H9 (cell line): ENCODE measurements around the gene RALGPS2. TPM values are rescaled to one million over a fixed set of nuclear protein-coding genes. Genes with fewer than 3 reads are reported as not detected.
A peak's percentile ranks its signal among the peaks of the same experiment; 100 is the strongest.

ENCODE experiments used
- DNase-seq: peaks from one replicate; pipeline ENCODE4 v3.0.0-alpha.2; 2017
- H2AFZ ChIP-seq: one replicate; pipeline ENCODE4 v1.6.1; 2013; ENCODE audit warnings: mild to moderate bottlenecking, low read length, control low read depth, moderate library complexity
- H2AK5ac ChIP-seq: 2 replicates; pipeline ENCODE4 v1.6.1; 2013; ENCODE audit warnings: low read length, control low read depth, mixed read lengths; ENCODE audit not compliant: insufficient read length
- H2BK120ac ChIP-seq: one replicate; pipeline ENCODE4 v1.6.1; 2013; ENCODE audit warnings: low read depth, mild to moderate bottlenecking, low read length, control low read depth, inconsistent platforms; ENCODE audit not compliant: poor library complexity, severe bottlenecking
- H2BK12ac ChIP-seq: 2 replicates; pipeline ENCODE4 v1.6.1; 2013; ENCODE audit warnings: low read length, control low read depth, mixed read lengths, low read depth; ENCODE audit not compliant: insufficient read length
- H2BK15ac ChIP-seq: 2 replicates; pipeline ENCODE4 v1.6.1; 2013; ENCODE audit warnings: low read depth, low read length, control low read depth
- H2BK20ac ChIP-seq: one replicate; pipeline ENCODE4 v1.6.1; 2013; ENCODE audit warnings: low read depth, mild to moderate bottlenecking, low read length, control low read depth, inconsistent platforms; ENCODE audit not compliant: poor library complexity, severe bottlenecking
- H2BK5ac ChIP-seq: 2 replicates; pipeline ENCODE4 v1.6.1; 2013; ENCODE audit warnings: low read length, control low read depth, mixed read lengths; ENCODE audit not compliant: insufficient read length
- H3K14ac ChIP-seq: 2 replicates; pipeline ENCODE4 v1.6.1; 2013; ENCODE audit warnings: low read length, control low read depth; ENCODE audit not compliant: insufficient read depth
- H3K18ac ChIP-seq: 2 replicates; pipeline ENCODE4 v1.6.1; 2013; ENCODE audit warnings: low read depth, mild to moderate bottlenecking, mixed read lengths, low read length, control low read depth; ENCODE audit not compliant: insufficient read length
- H3K23ac ChIP-seq: 2 replicates; pipeline ENCODE4 v1.6.1; 2013; ENCODE audit warnings: low read length, control low read depth, mixed read lengths, low read depth; ENCODE audit not compliant: insufficient read length
- H3K23me2 ChIP-seq: 2 replicates; pipeline ENCODE4 v1.6.1; 2013; ENCODE audit warnings: low read depth, mild to moderate bottlenecking, mixed read lengths, low read length, control low read depth; ENCODE audit not compliant: insufficient read length, poor library complexity, severe bottlenecking
- H3K27ac ChIP-seq: 2 replicates; pipeline ENCODE4 v1.5.1; 2013; ENCODE audit warnings: low read length, control low read depth, mixed read lengths, low read depth; ENCODE audit not compliant: insufficient read length
- H3K27me3 ChIP-seq: 2 replicates; pipeline ENCODE4 v1.6.1; 2013; ENCODE audit warnings: low read length, control low read depth, inconsistent platforms; ENCODE audit not compliant: insufficient read depth
- H3K4ac ChIP-seq: 2 replicates; pipeline ENCODE4 v1.6.1; 2013; ENCODE audit warnings: low read depth, mild to moderate bottlenecking, control low read depth, inconsistent platforms, low read length, moderate library complexity
- H3K4me1 ChIP-seq: 2 replicates; pipeline ENCODE4 v1.6.1; 2013; ENCODE audit warnings: low read length, control low read depth, inconsistent platforms; ENCODE audit not compliant: insufficient read depth
- H3K4me2 ChIP-seq: 2 replicates; pipeline ENCODE4 v1.6.1; 2013; ENCODE audit warnings: low read length, control low read depth, mixed read lengths; ENCODE audit not compliant: insufficient read length, insufficient read depth
- H3K56ac ChIP-seq: 2 replicates; pipeline ENCODE4 v1.6.1; 2013; ENCODE audit warnings: low read depth, mild to moderate bottlenecking, mixed read lengths, low read length, control low read depth; ENCODE audit not compliant: insufficient read length
- H3K79me1 ChIP-seq: 2 replicates; pipeline ENCODE4 v1.6.1; 2013; ENCODE audit warnings: low read depth, mild to moderate bottlenecking, moderate library complexity, low read length, control low read depth, inconsistent platforms; ENCODE audit not compliant: insufficient read depth, poor library complexity, severe bottlenecking
- H3K79me2 ChIP-seq: 2 replicates; pipeline ENCODE4 v1.6.1; 2013; ENCODE audit warnings: low read length, control low read depth, inconsistent platforms; ENCODE audit not compliant: insufficient read depth
- H3K9ac ChIP-seq: 2 replicates; pipeline ENCODE4 v1.6.1; 2013; ENCODE audit warnings: low read length, control low read depth, mixed read lengths; ENCODE audit not compliant: insufficient read length; ENCODE audit errors: extremely low read depth
- H3K9me3 ChIP-seq: one replicate; pipeline ENCODE4 v1.6.1; 2013; ENCODE audit warnings: low read depth, low read length, inconsistent platforms; ENCODE audit not compliant: control insufficient read depth
- H3T11ph ChIP-seq: one replicate; pipeline ENCODE4 v1.6.1; 2013; ENCODE audit warnings: mild to moderate bottlenecking, low read length, control low read depth, inconsistent platforms
- H4K20me1 ChIP-seq: one replicate; pipeline ENCODE4 v1.6.1; 2013; ENCODE audit not compliant: control insufficient read depth, insufficient read length, insufficient read depth
- H4K5ac ChIP-seq: 2 replicates; pipeline ENCODE4 v1.6.1; 2013; ENCODE audit warnings: low read depth, mild to moderate bottlenecking, mixed read lengths, low read length, control low read depth; ENCODE audit not compliant: insufficient read length
- H4K8ac ChIP-seq: replicated peaks from 2 replicates; pipeline ENCODE4 v1.6.1; 2013; ENCODE audit warnings: low read length, control low read depth, mixed read lengths, low read depth; ENCODE audit not compliant: insufficient read length
- H4K91ac ChIP-seq: 2 replicates; pipeline ENCODE4 v1.6.1; 2013; ENCODE audit warnings: low read depth, mild to moderate bottlenecking, moderate library complexity, mixed read lengths, low read length, control low read depth; ENCODE audit not compliant: insufficient read length
- H3K27ac Mint-ChIP-seq, 3 experiments: 2 replicates in 2 of 3; 3 replicates in 1 of 3; pipeline ENCODE4 v1.8.0; 2020 to 2021; ENCODE audit warnings: mixed read lengths in 3 of 3, mild to moderate bottlenecking in 1 of 3, moderate library complexity in 1 of 3
- H3K27me3 Mint-ChIP-seq: 2 replicates; pipeline ENCODE4 v1.8.0; 2021; ENCODE audit warnings: low read depth, mild to moderate bottlenecking, moderate library complexity, mixed read lengths
- H3K36me3 Mint-ChIP-seq, 3 experiments: 2 replicates in 2 of 3; 3 replicates in 1 of 3; pipeline ENCODE4 v1.8.0; 2020 to 2021; ENCODE audit warnings: low read depth in 3 of 3, mixed read lengths in 3 of 3; ENCODE audit not compliant: insufficient read depth in 1 of 3
- H3K4me1 Mint-ChIP-seq, 2 experiments: 2 replicates each; pipeline ENCODE4 v1.8.0; 2020; ENCODE audit warnings: mixed read lengths in 2 of 2
- H3K4me3 Mint-ChIP-seq, 2 experiments: 2 replicates in 1 of 2; 3 replicates in 1 of 2; pipeline ENCODE4 v1.8.0; 2020 to 2021; ENCODE audit warnings: mild to moderate bottlenecking in 2 of 2, mixed read lengths in 2 of 2, moderate library complexity in 1 of 2
- H3K9me3 Mint-ChIP-seq, 2 experiments: 2 replicates in 1 of 2; 3 replicates in 1 of 2; pipeline ENCODE4 v1.8.0; 2020; ENCODE audit warnings: mild to moderate bottlenecking in 2 of 2, mixed read lengths in 2 of 2, moderate library complexity in 1 of 2
- WGBS: extraction: QIAGEN DNeasy Blood & Tissue Kit; methylation state at CpG from one replicate; pipeline ENCODE4 v1.1.7; 2013; ENCODE audit warnings: missing lambda C conversion rate, low lambda C conversion rate, mixed read lengths; ENCODE audit not compliant: insufficient read length; ENCODE audit errors: extremely low coverage; 5-methylcytosine and 5-hydroxymethylcytosine counted together
- total RNA-seq: library from RNA; stranded (reverse); gene quantifications from 2 replicates; pipeline ENCODE4 v1.2.1, GENCODE V29; 2021
- TF ChIP-seq, protein P1 (sequence below): fragments of 200-600 bp; sonication (generic); conservative IDR thresholded peaks from 3 replicates; pipeline ENCODE4 v1.8.0; 2021; ENCODE audit warnings: antibody characterized with exemption, mild to moderate bottlenecking

The RALGPS2 gene
- total RNA-seq, 1 experiment from 2014 or later = 32.6 TPM

DNA sequence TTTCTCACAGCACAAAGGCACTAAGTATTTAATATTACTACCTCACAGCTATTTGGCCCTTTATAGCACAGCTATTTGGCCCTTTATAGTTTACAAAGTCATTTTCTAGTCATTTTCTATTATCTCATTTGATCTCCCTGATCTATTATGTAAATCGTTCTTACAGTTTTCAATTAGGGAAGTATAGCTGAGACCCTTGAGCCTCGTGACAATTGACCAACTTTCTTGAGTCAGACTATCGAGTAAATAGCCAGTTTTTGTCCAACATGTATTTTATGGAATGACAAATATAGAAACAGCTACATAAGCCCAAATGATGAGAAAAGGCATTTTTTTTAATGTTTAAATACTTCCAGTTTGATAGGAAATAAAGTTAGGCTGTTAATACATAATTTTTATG, 152.9 kb downstream of the RALGPS2 start:
- TF ChIP-seq, protein P1, sequence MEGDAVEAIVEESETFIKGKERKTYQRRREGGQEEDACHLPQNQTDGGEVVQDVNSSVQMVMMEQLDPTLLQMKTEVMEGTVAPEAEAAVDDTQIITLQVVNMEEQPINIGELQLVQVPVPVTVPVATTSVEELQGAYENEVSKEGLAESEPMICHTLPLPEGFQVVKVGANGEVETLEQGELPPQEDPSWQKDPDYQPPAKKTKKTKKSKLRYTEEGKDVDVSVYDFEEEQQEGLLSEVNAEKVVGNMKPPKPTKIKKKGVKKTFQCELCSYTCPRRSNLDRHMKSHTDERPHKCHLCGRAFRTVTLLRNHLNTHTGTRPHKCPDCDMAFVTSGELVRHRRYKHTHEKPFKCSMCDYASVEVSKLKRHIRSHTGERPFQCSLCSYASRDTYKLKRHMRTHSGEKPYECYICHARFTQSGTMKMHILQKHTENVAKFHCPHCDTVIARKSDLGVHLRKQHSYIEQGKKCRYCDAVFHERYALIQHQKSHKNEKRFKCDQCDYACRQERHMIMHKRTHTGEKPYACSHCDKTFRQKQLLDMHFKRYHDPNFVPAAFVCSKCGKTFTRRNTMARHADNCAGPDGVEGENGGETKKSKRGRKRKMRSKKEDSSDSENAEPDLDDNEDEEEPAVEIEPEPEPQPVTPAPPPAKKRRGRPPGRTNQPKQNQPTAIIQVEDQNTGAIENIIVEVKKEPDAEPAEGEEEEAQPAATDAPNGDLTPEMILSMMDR = no peak
- H2BK12ac ChIP-seq = no peak overlapping the region
- Mint-ChIP-seq H3K9me3 (no peaks in the 10 kb centered on the region), H3K27ac (0 out of 7 replicates have a peak overlapping the region, but pooled peaks of 1 of the 3 experiments have one; percentile 38), H3K36me3 (peaks cover 0 to 5% (median under 1%) of the 10 kb centered on the region in 3 experiments; a peak in 2 of 7 replicates), H3K4me1 (no peaks in the 10 kb centered on the region), H3K27me3 (no peaks in the 10 kb centered on the region), H3K4me3 (no peak overlapping the region)
- no peak overlapping the region for H3K18ac ChIP-seq
- no peak for DNase-seq
- no peaks in the 10 kb centered on the region for H3K27me3 ChIP-seq
- H4K8ac ChIP-seq = no peak overlapping the region
- H3K79me2 ChIP-seq = no peaks in the 10 kb centered on the region
- H2AK5ac ChIP-seq = no peak overlapping the region
- no peak overlapping the region for H4K5ac ChIP-seq
- no peak overlapping the region for H3K27ac ChIP-seq
- no CpG with 5 or more reads among the region's 3 CpGs for WGBS
- H3K9ac ChIP-seq = no peak overlapping the region
- no peaks in the 10 kb centered on the region for H4K20me1 ChIP-seq
- no peak overlapping the region for H3K56ac ChIP-seq
- no peak overlapping the region for H3K14ac ChIP-seq
- H3K9me3 ChIP-seq = no peaks in the 10 kb centered on the region
- H3K4ac ChIP-seq = no peak overlapping the region
- no peak overlapping the region for H3K4me2 ChIP-seq
- no peak overlapping the region for H2BK120ac ChIP-seq
- H3K23me2 ChIP-seq = no peaks in the 10 kb centered on the region
- H2BK15ac ChIP-seq = no peak overlapping the region
- H3K4me1 ChIP-seq = no peaks in the 10 kb centered on the region
- no peak overlapping the region for H4K91ac ChIP-seq
- no peak overlapping the region for H3K23ac ChIP-seq
- H3K79me1 ChIP-seq = no peaks in the 10 kb centered on the region
- no peak overlapping the region for H2AFZ ChIP-seq
- no peak overlapping the region for H2BK5ac ChIP-seq
- no peak overlapping the region for H2BK20ac ChIP-seq
- H3T11ph ChIP-seq = no peak overlapping the region
